ENCODE measurements around the gene ODF2L.
"Not testable (repeated sequence)": the region's sequence is repeated elsewhere in the genome, so short reads cannot be mapped to it uniquely, and the experiment has no call there.

Gene ODF2L

GRCh38 chr1:86375688-86376087 is 20.4 kb downstream of the ODF2L start:
- TF ChIP-seq CTCF (IDR thresholded peaks at IDR 0.05; ENCODE audit: borderline replicate concordance, insufficient read depth, low read depth, low read length): no peak
- no peak overlapping the region for H3K4me3 ChIP-seq (ENCODE audit: low read depth, low read length)

GRCh38 chr1:86370601-86371022 is 25.5 kb downstream of the ODF2L start:
- no peak for TF ChIP-seq CTCF (IDR thresholded peaks at IDR 0.05; ENCODE audit: borderline replicate concordance, insufficient read depth, low read depth, low read length)
- no peak overlapping the region for H3K4me3 ChIP-seq (ENCODE audit: low read depth, low read length)

GRCh38 chr1:86365896-86366295 is 30.2 kb downstream of the ODF2L start:
- no peak for TF ChIP-seq CTCF (IDR thresholded peaks at IDR 0.05; ENCODE audit: borderline replicate concordance, insufficient read depth, low read depth, low read length)
- H3K4me3 ChIP-seq (ENCODE audit: low read depth, low read length): no peak overlapping the region

GRCh38 chr1:86362807-86363206 is 33.3 kb downstream of the ODF2L start:
- no peak for TF ChIP-seq CTCF (IDR thresholded peaks at IDR 0.05; ENCODE audit: borderline replicate concordance, insufficient read depth, low read depth, low read length)
- H3K4me3 ChIP-seq (ENCODE audit: low read depth, low read length): no peak overlapping the region

- no peak for TF ChIP-seq CTCF (IDR thresholded peaks at IDR 0.05; ENCODE audit: borderline replicate concordance, insufficient read depth, low read depth, low read length)
- H3K4me3 ChIP-seq (ENCODE audit: low read depth, low read length): no peak overlapping the region
Observed at GRCh38 chr1:86357796-86358195, 38.3 kb downstream of the ODF2L start.

GRCh38 chr1:86356247-86356646 is 39.9 kb downstream of the ODF2L start:
- H3K4me3 ChIP-seq (ENCODE audit: low read depth, low read length): no peak overlapping the region
- no peak for TF ChIP-seq CTCF (IDR thresholded peaks at IDR 0.05; ENCODE audit: borderline replicate concordance, insufficient read depth, low read depth, low read length)

- H3K4me3 ChIP-seq (ENCODE audit: low read depth, low read length): no peak overlapping the region
- TF ChIP-seq CTCF (IDR thresholded peaks at IDR 0.05; ENCODE audit: borderline replicate concordance, insufficient read depth, low read depth, low read length): no peak
Observed at GRCh38 chr1:86352086-86352485, 44.0 kb downstream of the ODF2L start.

GRCh38 chr1:86350230-86350629 is 45.9 kb downstream of the ODF2L start:
- not testable (repeated sequence) for H3K4me3 ChIP-seq (ENCODE audit: low read depth, low read length)
